NCI-H2107 (cell line): ENCODE measurements around the gene PHACTR4.
A peak's percentile ranks its signal among the peaks of the same experiment; 100 is the strongest.
"Not testable (repeated sequence)": the region's sequence is repeated elsewhere in the genome, so short reads cannot be mapped to it uniquely, and the experiment has no call there.

Source experiments
- DNase-seq: peaks from one replicate; lab custom pipeline; 2025; lab: John Stamatoyannopoulos, UW

The PHACTR4 gene

DNA sequence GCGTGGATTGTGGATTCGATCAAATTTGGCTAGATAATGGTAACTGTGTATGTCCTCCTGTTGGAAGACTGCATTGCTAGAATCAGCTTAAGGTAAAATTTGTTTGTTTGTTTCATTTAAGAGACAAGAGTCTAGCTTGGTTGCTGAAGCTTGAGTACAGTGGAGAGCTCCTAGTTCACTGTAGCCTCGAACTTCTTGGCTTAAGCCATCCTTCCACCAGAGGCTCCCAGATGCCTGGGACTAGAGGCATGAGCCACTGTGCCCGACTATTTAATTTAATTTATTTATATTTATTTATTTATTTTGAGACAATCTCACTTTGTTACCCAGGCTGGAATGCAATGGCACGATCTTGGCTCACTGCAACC, 1.5 kb downstream of the PHACTR4 start:
- DNase-seq = no peak

GRCh38 chr1:28373450-28373849, 3.9 kb downstream of the PHACTR4 start:
- DNase-seq = not testable (repeated sequence)

DNA sequence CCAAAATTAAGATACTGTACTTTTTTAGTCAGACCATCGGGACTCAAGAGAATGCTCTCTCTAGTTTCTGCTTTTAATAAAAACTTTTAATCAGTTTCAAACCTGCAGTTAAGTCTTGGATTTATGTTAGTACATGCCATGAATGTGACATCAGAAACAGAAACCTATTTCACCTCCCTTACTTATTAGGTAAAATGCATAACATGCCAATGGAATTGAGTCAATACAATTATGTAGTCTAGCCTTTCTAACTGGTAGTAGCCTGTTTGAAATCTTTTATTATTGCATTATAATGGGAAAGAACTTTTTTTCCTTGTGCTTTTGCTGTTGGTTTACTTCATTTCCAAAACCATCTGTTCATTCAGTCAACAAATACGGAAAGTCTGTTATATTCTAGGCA, 4.8 kb downstream of the PHACTR4 start:
- no peak for DNase-seq

GRCh38 chr1:28375598-28375997, 6.1 kb downstream of the PHACTR4 start:
- not testable (repeated sequence) for DNase-seq

GRCh38 chr1:28376195-28376594, 6.7 kb downstream of the PHACTR4 start:
- not testable (repeated sequence) for DNase-seq

GRCh38 chr1:28378906-28379305, 9.4 kb downstream of the PHACTR4 start:
- no peak for DNase-seq

GRCh38 chr1:28380394-28380793, 10.9 kb downstream of the PHACTR4 start:
- DNase-seq = no peak

DNA sequence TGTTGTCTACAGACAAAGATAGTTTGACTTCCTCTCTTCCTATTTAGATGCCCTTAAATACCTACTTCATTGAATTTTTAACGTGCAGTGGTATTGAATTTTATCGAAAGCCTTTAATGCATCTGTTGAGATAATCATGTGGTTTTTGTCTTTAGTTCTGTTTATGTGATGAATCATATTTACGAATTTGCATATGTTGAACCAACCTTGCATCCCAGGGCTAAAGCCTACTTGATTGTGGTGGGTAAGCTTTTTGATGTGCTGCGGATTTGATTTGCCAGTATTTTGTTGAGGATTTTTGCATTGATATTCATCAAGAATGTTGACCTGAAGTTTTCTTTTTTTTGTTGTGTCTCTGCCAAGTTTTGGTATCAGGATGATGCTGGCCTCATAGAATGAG, 14.2 kb downstream of the PHACTR4 start:
- DNase-seq = not testable (repeated sequence)

GRCh38 chr1:28392027-28392652, 22.6 kb downstream of the PHACTR4 start:
- DNase-seq = no peak

DNA sequence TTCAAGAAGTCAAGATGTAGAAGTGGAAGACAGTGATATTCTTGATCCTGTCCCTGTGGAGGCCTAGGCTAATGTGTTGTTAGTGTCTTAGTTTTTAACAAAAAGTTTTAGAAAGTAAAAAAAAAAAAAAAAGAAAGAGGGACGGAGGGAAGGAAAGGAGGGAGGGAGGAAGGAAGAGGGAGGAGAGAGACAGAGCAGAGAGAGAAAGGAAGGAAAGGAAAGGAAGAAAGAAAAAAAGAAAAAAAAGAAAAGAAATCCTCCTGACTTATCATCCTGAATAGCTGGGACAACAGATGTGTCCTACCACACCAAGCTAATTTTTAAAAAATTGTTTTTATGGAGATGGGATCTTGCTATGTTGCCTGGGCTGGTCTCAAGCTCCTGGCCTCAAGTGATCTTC, 24.6 kb downstream of the PHACTR4 start:
- no peak for DNase-seq

DNA sequence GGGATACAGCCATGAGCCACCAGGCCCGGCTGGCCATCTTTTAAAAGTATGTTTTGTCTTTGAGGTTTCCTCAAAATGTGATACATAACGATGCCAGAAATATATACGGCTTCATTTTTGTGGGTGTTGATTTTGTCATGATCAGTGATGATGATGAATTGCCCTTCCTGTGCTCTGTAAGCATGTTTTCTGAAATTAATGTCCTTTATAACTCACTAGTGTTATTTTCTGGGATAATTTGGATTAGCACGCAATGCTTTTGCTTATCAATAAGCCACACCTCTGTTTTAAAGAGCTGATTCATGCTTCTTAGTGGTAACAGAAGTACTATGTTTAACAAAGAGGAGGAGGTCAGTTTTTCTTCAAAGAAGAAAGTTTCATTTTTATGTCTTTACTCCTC, 25.6 kb downstream of the PHACTR4 start:
- no peak for DNase-seq

GRCh38 chr1:28401760-28402159, 32.2 kb downstream of the PHACTR4 start:
- no peak for DNase-seq

DNA sequence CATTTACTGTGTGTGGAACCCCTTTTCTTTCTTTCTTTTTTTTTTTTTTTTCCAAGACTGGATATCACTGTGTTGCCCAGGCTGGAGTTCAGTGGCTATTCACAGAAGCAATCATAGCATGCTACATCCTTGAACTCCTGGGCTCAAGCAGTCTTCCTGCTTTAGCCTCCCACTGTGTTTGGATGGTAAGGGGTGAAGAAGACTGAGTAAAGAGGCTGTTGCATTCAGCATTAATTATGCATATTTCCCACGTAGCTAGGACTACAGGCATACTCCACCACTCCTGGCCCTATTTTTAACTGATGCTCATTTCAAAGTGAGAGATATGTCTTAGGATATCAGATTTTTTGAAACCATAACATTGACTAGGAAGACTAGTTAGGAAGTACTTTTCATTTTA, 39.5 kb downstream of the PHACTR4 start:
- DNase-seq = no peak

- no peak for DNase-seq
These were observed 42.1 kb downstream of the PHACTR4 start for GRCh38 chr1:28411656-28412055.

GRCh38 chr1:28412731-28413130, 43.2 kb downstream of the PHACTR4 start:
- no peak for DNase-seq

DNA sequence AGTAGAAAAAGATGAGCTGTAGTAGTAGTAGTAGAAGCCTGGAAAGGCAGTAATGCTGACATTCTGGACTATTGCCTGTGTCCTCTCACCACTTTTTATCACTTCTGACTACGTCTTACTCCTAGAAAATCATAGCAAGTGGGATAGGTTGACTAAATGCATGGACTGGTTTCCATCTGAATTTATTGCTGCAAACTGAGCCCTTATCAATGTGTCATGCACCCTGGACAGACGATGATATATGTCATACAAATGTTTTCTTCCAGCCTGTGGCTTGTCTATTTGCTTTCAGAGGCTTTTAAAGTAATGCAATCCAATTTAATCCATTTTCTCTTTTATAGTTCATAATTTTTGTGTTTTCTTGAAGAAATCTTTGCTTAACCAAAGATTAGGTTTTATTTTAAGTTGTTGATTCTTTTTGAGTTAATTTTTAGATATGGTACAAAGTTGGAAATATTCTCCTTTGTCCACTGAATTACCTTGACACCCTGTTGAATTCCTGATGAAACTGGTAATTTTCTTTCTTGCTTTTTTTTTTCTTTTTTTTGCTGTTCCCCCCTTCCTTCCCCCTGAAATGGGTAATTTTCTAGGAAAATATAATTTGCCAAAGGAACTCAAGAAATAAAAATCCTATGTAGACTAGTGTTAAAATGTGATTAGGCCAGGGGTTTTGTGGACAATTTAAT, 47.1 kb downstream of the PHACTR4 start:
- DNase-seq = no peak

DNA sequence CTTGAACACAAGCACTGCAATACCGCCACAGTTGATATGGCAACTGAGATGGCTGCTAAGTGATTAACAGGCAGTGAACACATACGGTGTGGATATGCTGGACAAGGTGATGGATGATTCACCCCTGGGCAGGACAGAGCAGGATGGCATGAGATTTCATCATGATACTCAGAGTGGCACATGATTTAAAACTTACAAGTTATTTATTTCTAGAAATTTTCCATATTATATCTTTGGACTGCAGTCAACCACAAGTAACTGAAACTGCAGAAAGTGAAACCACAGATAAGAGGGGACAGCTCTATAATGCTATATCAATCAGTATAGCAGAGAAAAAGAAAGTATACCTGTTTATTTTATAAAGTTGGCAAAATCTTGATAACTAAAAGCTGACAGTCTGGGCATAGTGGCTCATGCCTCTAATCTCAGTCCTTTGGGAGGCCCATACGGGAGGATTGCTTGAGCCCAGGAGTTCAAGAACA, 47.9 kb downstream of the PHACTR4 start:
- peak; percentile 33 for DNase-seq

DNA sequence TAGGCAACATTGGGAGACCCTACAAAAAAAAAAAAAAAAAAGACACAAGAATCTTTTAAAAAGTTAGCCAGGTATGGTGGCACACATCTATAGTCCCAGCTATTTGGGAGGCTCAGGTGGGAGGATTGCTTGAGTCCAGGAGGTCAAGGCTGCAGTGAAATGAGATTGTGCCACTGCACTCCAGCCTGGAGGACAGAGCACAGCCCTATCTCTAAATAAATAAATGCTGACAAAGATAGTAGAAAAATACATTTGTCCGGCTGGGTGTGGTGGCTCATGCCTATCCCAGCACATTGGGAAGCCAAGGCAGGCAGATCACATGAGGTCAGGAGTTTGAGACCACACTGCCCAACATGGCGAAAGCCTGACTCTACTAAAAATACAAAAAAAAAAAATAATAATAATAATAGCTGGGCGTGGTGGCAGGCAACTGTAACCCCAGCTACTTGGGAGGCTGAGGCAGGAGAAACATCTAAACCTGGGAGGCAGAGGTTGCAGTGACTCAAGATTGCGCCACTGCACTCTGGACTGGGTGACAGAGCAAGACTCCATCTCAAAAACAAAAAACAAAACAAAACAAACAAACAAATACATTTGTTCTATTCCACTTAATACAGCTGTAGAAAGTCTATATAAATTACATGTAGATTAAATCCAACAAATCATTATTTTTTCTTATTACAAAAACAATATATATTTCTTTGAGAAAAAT, 48.5 kb downstream of the PHACTR4 start:
- DNase-seq = no peak

DNA sequence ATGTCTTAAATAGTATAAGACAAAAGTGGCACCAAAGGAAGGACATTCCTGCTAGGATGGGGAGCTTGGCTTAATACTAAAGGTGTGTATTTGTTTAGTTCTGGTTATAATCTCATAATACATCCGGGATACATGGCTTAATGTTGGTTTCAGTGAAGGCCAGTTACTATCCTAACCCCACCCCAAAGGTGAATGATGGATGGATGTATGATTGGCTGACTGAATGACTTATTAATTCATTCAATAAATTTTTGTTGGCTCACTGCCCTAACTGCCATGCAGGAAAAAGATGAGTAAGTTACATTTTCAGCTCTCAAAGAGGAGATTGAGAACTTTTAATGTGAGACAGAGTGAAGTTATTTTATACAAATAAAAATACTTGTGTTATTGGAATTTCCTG, 52.2 kb downstream of the PHACTR4 start:
- DNase-seq = no peak

- DNase-seq = no peak
These were observed 57.3 kb downstream of the PHACTR4 start for GRCh38 chr1:28426831-28427230.

DNA sequence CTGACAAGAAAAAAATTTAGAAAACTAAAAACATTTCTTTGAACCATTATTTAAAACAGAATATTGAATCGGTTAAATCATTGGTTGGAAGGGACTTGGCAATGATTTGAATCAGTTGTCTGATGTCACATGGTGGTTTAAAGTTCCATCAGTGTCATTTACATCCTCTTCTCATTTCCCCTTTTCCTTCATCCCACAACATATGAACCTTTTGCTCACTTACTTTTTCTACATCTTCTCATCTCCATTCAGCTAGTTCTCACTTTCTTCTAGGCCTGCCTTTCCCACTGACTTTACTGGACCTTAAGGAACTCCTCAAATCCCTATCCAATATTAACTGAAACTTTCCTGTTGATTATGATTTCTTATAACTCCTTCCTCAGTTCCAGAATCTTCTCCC, 58.5 kb downstream of the PHACTR4 start:
- no peak for DNase-seq

DNA sequence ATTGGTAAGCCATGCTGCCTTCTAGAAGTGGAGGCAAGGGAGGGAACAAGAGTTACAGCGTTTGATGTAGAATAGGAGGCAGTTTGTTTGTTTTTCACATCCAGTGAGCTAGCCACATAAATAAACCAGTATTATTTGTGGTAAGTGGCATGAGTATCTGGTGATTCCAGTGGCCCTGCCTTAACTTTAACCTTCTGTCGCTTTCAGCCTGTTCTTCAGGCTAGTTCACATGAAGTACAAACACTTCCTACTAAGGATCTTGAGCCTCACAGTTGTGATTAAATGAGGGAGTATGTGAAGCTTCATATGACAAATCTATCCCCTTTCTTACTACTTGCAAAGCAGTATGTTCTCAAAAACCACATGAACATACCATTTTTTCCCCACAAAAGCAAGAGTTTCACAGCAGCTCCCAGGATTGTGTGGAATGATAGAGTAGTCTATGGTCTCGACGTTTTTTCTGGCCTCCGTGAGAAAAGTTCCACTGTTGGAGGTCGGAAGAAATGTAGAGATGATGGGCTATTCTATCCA, 59.5 kb downstream of the PHACTR4 start:
- no peak for DNase-seq

- no peak for DNase-seq
These were observed 66.8 kb downstream of the PHACTR4 start for GRCh38 chr1:28436211-28436769.
